GM06990 (cell line): ENCODE measurements around the gene TLR10.

ENCODE experiments used
- DNase-seq: peaks from one replicate; pipeline ENCODE4 v3.0.0-alpha.2; 2011; ENCODE audit not compliant: insufficient read length; ENCODE audit errors: extremely low read depth
- H3K27me3 ChIP-seq: replicated peaks from 2 replicates; pipeline ENCODE4 v1.6.0; 2011; ENCODE audit warnings: low read length; ENCODE audit not compliant: control insufficient read depth, insufficient read depth
- H3K36me3 ChIP-seq: 2 replicates; pipeline ENCODE4 v1.5.1; 2011; ENCODE audit warnings: low read length; ENCODE audit not compliant: control insufficient read depth, insufficient read depth
- H3K4me3 ChIP-seq: replicated peaks from 2 replicates; pipeline ENCODE4 v1.5.1; 2011; ENCODE audit warnings: low read depth, mild to moderate bottlenecking, control low read depth, low read length
- CTCF ChIP-seq: IDR thresholded peaks from 2 replicates; pipeline ENCODE4 v1.5.1; 2011; ENCODE audit warnings: low read length, control low read depth, mild to moderate bottlenecking, inconsistent platforms; ENCODE audit not compliant: insufficient read depth, poor library complexity, severe bottlenecking

TLR10 gene

GRCh38 chr4:38794051-38794450, 11.3 kb upstream of the TLR10 start:
- no peak for DNase-seq
- TF ChIP-seq CTCF: no peak
- Histone ChIP-seq H3K4me3 (no peak overlapping the region), H3K36me3 (peaks cover 5% of the 10 kb centered on the region), H3K27me3 (no peaks in the 10 kb centered on the region)

GRCh38 chr4:38791010-38791409, 8.2 kb upstream of the TLR10 start:
- Histone ChIP-seq H3K36me3 (no peaks in the 10 kb centered on the region; the same call in 1 of the 2 replicates), H3K27me3 (no peaks in the 10 kb centered on the region), H3K4me3 (no peak overlapping the region)
- DNase-seq: no peak
- no peak for TF ChIP-seq CTCF

GRCh38 chr4:38788317-38788716, 5.5 kb upstream of the TLR10 start:
- no peak for TF ChIP-seq CTCF
- Histone ChIP-seq H3K4me3 (no peak overlapping the region), H3K27me3 (no peaks in the 10 kb centered on the region), H3K36me3 (no peaks in the 10 kb centered on the region; the same call in 1 of the 2 replicates)
- DNase-seq: no peak

GRCh38 chr4:38787693-38788092, 4.9 kb upstream of the TLR10 start:
- H3K27me3 ChIP-seq: no peaks in the 10 kb centered on the region
- no peaks in the 10 kb centered on the region; the same call in 1 of the 2 replicates for H3K36me3 ChIP-seq
- DNase-seq: no peak
- H3K4me3 ChIP-seq: no peak overlapping the region
- TF ChIP-seq CTCF: no peak

- peak; percentile 79 for DNase-seq
Measured at GRCh38 chr4:38785901-38786402, 3.2 kb upstream of the TLR10 start.

More at GRCh38 chr4:38785901-38786402, 3.2 kb upstream of the TLR10 start:
- peak; percentile 8 for TF ChIP-seq CTCF
- no peaks in the 10 kb centered on the region; the same call in 1 of the 2 replicates for H3K36me3 ChIP-seq
- no peaks in the 10 kb centered on the region for H3K27me3 ChIP-seq
- H3K4me3 ChIP-seq: no peak overlapping the region
